ENCODE results near the gene KCNJ1.

Gene KCNJ1

DNA sequence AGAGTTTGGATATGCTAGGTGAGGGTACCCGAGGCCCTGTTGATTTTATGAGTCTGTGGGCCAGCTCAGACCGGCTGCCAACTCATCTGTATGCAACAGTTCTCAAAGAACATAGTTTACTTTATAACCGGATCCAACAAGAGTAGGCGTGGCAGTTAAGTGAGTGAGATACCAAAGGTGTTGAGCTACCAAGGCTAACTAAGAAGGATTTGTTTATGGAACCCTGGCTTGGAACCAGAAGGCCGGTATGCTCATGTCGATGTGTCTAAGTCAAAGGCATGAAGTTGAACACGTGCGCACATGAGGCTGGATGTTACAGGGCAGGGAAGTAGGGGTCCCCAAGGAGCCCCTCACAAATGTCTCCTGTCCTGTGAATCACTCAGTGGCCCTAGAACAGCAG lies at the start of gene KCNJ1:
Gene KCNJ1 (minus strand): TSS at position 20 of the 400 bp plus-strand sequence. CDS start 27,053 bp downstream, outside the sequence.
- no peak for DNase-seq

GRCh38 chr11:128916681-128917080 lies 49.6 kb upstream of the KCNJ1 start:
- DNase-seq, result no peak

- no peak for DNase-seq
Measured at GRCh38 chr11:128916037-128916572, 49.0 kb upstream of the KCNJ1 start.

DNA sequence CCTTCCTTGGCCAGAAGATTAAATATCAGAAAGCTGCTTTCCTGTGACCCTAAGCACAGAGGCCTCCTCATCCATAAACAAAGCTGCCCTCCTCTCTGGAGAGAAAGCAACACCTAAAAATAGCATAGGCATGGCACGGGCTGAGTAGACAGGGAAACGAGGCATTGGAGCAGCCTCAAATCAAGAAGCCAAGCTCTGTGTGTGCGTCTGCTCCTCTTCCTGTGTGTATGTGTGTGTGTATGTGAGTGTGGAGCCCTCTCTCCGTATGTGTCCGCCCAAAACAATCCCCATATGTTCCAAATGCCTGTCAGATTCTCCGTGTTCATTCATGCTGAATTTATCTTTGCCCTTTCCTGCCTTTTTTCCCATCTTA lies 48.0 kb upstream of the KCNJ1 start:
- DNase-seq, result no peak

DNA sequence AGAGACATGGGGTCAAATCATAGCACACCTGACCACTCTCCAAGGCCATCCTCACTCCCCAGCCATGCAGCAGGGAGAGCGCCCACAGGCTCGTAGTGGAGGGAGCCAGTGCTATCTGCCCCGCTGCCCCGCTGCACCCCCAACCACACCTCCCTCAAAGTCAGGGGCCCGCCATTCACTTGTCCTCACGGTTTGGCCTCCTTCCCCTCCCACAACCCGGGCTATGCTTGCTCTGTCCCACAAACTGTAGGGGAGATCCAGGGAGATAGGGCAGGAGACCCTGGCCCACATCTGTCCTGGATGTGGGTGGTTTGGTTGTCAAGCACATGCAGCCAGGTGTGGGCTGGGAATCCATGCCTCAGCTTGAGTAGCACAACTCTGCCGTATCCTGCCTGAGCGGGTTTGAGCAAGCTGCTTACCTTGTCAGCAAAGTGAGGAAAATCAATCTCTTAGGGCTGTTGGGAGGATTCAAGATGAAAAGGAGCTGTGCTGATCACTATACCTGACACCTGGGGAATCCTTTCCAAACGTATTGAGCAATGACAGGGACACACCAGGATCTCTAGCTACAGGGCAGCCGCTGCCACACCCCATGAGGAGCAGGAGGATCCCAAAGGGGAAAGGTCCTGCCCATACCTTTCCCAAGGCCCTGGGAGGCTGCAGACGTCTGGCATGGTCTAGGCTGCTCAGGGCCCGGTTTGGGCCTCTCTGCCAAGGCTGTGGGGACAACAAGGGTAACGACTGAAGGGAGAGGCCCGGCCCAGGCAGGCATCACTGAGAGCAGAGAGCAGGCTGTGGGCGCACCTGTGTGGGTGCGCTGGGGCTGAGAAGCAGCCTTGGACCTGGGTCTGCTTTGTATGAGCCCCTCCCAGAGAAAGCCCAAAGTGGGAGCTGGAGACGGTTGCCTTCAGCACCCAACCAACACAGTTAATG lies 47.4 kb upstream of the KCNJ1 start:
- DNase-seq, result no peak

- no peak for DNase-seq
Measured at GRCh38 chr11:128913806-128914205, 46.7 kb upstream of the KCNJ1 start.

DNA sequence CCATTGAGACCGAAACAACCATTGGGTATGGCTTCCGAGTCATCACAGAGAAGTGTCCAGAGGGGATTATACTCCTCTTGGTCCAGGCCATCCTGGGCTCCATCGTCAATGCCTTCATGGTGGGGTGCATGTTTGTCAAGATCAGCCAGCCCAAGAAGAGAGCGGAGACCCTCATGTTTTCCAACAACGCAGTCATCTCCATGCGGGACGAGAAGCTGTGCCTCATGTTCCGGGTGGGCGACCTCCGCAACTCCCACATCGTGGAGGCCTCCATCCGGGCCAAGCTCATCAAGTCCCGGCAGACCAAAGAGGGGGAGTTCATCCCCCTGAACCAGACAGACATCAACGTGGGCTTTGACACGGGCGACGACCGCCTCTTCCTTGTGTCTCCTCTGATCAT lies 44.6 kb upstream of the KCNJ1 start:
- no peak for DNase-seq

DNA sequence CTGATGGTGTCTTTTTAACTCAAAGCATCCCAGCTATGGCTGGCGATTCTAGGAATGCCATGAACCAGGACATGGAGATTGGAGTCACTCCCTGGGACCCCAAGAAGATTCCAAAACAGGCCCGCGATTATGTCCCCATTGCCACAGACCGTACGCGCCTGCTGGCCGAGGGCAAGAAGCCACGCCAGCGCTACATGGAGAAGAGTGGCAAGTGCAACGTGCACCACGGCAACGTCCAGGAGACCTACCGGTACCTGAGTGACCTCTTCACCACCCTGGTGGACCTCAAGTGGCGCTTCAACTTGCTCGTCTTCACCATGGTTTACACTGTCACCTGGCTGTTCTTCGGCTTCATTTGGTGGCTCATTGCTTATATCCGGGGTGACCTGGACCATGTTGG lies 44.1 kb upstream of the KCNJ1 start:
- no peak for DNase-seq

- no peak for DNase-seq
Measured at GRCh38 chr11:128910576-128910975, 43.5 kb upstream of the KCNJ1 start.

- DNase-seq, result no peak
Measured at GRCh38 chr11:128909438-128910125, 42.5 kb upstream of the KCNJ1 start.

GRCh38 chr11:128908391-128909246 lies 41.5 kb upstream of the KCNJ1 start:
- DNase-seq, result no peak

DNA sequence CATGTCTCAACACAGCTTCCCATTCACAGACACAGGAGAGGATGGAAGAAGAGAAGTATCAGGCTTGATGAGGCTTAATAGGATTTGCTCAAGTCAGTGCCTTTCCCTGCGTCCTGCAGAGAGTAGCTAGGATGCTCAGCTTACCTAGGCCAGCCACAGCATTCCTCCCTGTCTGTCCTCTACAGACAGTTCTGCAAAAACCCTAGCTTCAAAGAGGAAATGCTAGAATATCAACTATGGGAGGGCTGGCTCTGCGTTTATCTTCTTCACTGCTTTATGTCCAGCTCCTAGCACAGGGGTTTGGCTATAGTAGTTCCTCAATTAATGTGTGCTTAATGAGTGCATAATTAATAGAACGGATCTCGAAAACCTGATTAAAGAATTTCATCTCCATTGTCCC lies 40.5 kb upstream of the KCNJ1 start:
- no peak for DNase-seq

DNA sequence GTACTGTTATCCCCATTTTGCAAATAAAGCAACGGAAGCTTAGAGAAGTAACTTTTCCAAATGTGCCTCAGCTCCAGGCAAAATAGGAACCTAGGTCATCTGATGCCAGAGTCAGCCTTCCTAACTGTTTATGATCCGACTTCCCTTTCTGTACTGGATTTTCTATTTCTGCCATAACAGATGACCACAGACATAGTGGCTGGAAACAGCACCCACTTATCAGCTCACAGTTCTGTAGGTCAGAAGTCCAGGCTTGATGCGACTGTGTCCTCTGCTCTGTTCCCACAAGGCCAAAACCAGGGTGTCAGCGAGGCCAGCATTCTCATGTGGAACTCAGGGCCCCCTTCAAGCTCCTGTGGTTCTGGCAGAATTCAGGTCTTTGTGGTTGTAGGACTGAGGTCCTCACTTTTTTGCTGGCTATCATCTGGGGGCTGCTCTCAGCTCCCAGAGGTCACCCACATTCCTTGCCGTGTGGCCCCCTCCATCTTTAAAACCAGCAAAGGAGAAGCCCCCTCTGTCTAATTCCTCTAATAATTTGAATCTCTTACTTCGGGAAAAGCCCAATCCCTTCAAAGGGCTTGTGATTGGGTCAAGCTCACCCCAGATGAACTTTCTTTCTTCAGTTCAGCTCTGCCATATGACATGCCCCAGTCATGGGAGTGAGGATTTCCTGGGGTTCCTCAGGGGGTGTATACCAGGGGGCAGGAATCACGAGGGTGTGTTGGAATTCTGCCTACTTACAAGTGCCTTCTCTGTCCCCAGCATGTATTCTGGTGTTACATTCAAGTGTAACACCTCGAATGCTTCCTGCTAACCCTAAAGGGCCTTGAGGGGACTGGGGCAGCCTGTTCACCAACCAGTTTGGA lies 39.3 kb upstream of the KCNJ1 start:
- DNase-seq, result no peak

- DNase-seq, result peak; percentile 49
Measured at GRCh38 chr11:128905345-128906184, 38.5 kb upstream of the KCNJ1 start.

GRCh38 chr11:128904656-128905344 lies 37.7 kb upstream of the KCNJ1 start:
- DNase-seq, result no peak

- DNase-seq, result no peak
Measured at GRCh38 chr11:128904303-128904655, 37.2 kb upstream of the KCNJ1 start.

DNA sequence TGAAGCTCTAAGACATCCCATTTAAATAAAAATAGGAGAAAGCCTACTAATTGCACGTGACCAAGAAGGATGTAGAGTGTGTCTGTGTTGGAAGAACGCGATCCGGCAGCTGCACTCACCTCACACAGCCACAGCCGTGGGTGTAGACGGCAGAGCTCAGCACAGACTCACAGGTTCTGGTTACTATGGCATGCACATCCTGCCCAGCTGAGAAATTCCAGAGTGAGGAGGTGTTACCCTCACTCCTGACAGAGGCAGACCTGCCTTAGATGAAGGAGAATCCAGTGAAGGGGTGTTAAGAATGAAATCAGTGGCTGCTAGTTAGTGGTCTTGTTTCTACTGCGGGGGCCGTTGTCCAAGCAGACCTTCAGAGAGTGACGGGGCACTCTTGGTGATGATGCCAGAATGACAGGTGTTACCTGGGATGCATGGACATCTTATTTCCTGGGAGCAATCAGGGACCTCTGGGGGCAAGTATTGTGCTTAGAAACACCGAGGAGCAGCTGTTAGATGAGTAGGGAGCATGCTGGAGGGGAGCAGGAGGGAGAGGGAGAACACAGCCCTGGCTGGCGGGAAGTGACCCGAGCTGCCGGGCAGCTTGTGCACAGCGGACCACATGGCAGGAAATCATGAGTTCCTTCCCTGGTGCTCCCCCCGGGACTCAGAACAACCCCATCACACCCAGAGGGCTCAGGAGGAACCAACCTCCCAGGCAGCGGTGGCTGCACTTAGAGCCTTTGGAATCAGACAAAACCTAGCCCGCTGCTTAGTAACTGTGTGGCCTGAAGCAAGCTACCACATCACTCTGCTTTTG lies 36.4 kb upstream of the KCNJ1 start:
- DNase-seq, result no peak

DNA sequence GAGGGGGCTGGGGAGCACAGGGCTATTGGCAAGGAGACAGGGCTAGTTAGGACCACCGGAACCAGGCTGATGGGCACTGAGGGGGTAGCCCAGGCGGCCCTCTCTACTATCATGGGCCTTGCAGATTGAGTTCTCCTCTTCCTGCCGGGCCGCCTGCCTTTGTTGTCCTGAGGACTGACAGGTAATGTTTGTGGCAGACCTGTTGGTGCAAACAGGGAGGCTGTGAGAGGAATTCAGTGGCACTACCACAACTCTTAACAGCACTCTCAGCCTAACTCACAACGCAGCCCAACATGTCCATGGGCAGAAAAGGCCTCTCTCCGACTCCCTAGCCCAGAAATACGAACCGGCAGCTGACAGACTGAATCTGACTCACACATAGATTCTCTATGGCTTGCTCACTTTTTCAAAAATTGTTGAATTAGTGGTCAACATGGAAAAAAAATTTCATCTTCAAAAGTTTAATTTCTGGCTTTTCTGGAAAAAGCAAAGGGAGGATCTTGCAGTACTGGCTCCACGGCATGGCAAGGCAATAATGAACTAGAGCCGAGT lies 35.5 kb upstream of the KCNJ1 start:
- DNase-seq, result no peak

Data from CD4-positive, alpha-beta T cell treated with Interleukin-21 for 1 hour (primary cell).